ENCODE results near the gene PLCL1.

- TF ChIP-seq SUZ12 (IDR thresholded peaks at IDR 0.05): no peak
- no peak for TF ChIP-seq TARDBP (IDR thresholded peaks at IDR 0.05)
- no peak for TF ChIP-seq SP1 (IDR thresholded peaks at IDR 0.05)
- TF ChIP-seq CTBP1 (IDR thresholded peaks at IDR 0.05; ENCODE audit: borderline replicate concordance): no peak
- TF ChIP-seq ZNF384 (IDR thresholded peaks at IDR 0.05): no peak
- TF ChIP-seq BHLHE40 (IDR thresholded peaks at IDR 0.05; ENCODE audit: borderline replicate concordance): no peak
- TF ChIP-seq FOXK2 (IDR thresholded peaks at IDR 0.05): no peak
- TF ChIP-seq ELF4 (IDR thresholded peaks at IDR 0.05): no peak
- TF ChIP-seq PKNOX1 (IDR thresholded peaks at IDR 0.05): no peak
- no peak for TF ChIP-seq LEF1 (IDR thresholded peaks at IDR 0.05; ENCODE audit: borderline replicate concordance)
- no peak for TF ChIP-seq HDGF (IDR thresholded peaks at IDR 0.05; ENCODE audit: borderline replicate concordance)
- TF ChIP-seq FOXA1 (IDR thresholded peaks at IDR 0.05): no peak
- no peak for TF ChIP-seq L3MBTL2 (conservative IDR thresholded peaks at IDR 0.05)
These were observed 5.6 kb downstream of the PLCL1 start for GRCh38 chr2:197810016-197810415.
